HT1080 (cell line): ENCODE results near the gene DLGAP4. TPM values are rescaled to one million over a fixed set of nuclear protein-coding genes. Genes with fewer than 3 reads are reported as not detected.

Experiments
- DNase-seq: peaks from one replicate; pipeline ENCODE4 v3.0.0-alpha.2; 2015; ENCODE audit warnings: low read depth
- total RNA-seq: library from RNA; depleted of rRNA; stranded (reverse); fragments of >200 nt; shearing (Covaris generic); gene quantifications from 2 replicates; pipeline ENCODE4 v1.2.3, GENCODE V29; 2014

DLGAP4 gene
- total RNA-seq, 1 experiment from 2014 or later: 21.4 TPM

GRCh38 chr20:36274181-36274841, 31.8 kb upstream of the DLGAP4 start:
- DNase-seq: no peak

- DNase-seq: no peak
Observed at GRCh38 chr20:36275011-36275410, 31.1 kb upstream of the DLGAP4 start.

- DNase-seq: no peak
Observed at GRCh38 chr20:36275441-36276189, 30.5 kb upstream of the DLGAP4 start.

- no peak for DNase-seq
Observed at GRCh38 chr20:36277546-36277945, 28.6 kb upstream of the DLGAP4 start.

- no peak for DNase-seq
Observed at GRCh38 chr20:36279362-36279761, 26.8 kb upstream of the DLGAP4 start.

- no peak for DNase-seq
Observed at GRCh38 chr20:36279776-36280175, 26.4 kb upstream of the DLGAP4 start.

GRCh38 chr20:36281785-36282380, 24.3 kb upstream of the DLGAP4 start:
- no peak for DNase-seq

GRCh38 chr20:36284751-36285150, 21.4 kb upstream of the DLGAP4 start:
- DNase-seq: no peak

- DNase-seq: no peak
Observed at GRCh38 chr20:36285746-36286447, 20.2 kb upstream of the DLGAP4 start.

GRCh38 chr20:36297656-36298055, 8.5 kb upstream of the DLGAP4 start:
- DNase-seq: no peak

- no peak for DNase-seq
Observed at GRCh38 chr20:36298061-36298460, 8.1 kb upstream of the DLGAP4 start.

- DNase-seq: no peak
Observed at GRCh38 chr20:36298795-36299339, 7.3 kb upstream of the DLGAP4 start.

- no peak for DNase-seq
Observed at GRCh38 chr20:36299459-36299858, 6.7 kb upstream of the DLGAP4 start.

GRCh38 chr20:36301359-36302119, 4.6 kb upstream of the DLGAP4 start:
- no peak for DNase-seq

- no peak for DNase-seq
Observed at GRCh38 chr20:36303020-36303595, 3.0 kb upstream of the DLGAP4 start.

- no peak for DNase-seq
Observed at GRCh38 chr20:36303831-36304230, 2.3 kb upstream of the DLGAP4 start.

- no peak for DNase-seq
Observed at GRCh38 chr20:36304786-36305495, 1.2 kb upstream of the DLGAP4 start.

- DNase-seq: no peak
Observed at GRCh38 chr20:36306553-36307411, 643 bp downstream of the DLGAP4 start.
